Upper lobe of left lung (tissue), 4 donors: Measurements from ENCODE around the gene CNTNAP1.

ENCODE experiments used
- EP300 ChIP-seq, 4 donors: sonication (generic); formaldehyde crosslinking; IDR thresholded peaks; one replicate each; pipeline ENCODE4 v1.5.1; 2017; ENCODE audit warnings: antibody characterized with exemption in 4 of 4, control low read depth in 2 of 4
- POLR2A ChIP-seq, 4 donors: fragments of 450-650 bp; IDR thresholded peaks; one replicate each; pipeline ENCODE4 v1.5.1; 2016 to 2017; ENCODE audit warnings: antibody characterized with exemption in 4 of 4, mild to moderate bottlenecking in 2 of 4
- POLR2AphosphoS5 ChIP-seq, 2 donors: sonication (generic); formaldehyde crosslinking; IDR thresholded peaks; one replicate each; pipeline ENCODE4 v1.5.1; 2017; ENCODE audit warnings: antibody characterized with exemption in 2 of 2
- TF ChIP-seq, protein P1 (sequence below), 6 experiments: fragments of 450-650 bp in 4 of 6; fragments of 200-600 bp in 2 of 6; sonication (generic) in 2 of 6; IDR thresholded peaks; one replicate each; pipeline ENCODE4 v1.5.1; 2016 to 2019; ENCODE audit warnings: antibody characterized with exemption in 6 of 6

- TF ChIP-seq, protein P1, sequence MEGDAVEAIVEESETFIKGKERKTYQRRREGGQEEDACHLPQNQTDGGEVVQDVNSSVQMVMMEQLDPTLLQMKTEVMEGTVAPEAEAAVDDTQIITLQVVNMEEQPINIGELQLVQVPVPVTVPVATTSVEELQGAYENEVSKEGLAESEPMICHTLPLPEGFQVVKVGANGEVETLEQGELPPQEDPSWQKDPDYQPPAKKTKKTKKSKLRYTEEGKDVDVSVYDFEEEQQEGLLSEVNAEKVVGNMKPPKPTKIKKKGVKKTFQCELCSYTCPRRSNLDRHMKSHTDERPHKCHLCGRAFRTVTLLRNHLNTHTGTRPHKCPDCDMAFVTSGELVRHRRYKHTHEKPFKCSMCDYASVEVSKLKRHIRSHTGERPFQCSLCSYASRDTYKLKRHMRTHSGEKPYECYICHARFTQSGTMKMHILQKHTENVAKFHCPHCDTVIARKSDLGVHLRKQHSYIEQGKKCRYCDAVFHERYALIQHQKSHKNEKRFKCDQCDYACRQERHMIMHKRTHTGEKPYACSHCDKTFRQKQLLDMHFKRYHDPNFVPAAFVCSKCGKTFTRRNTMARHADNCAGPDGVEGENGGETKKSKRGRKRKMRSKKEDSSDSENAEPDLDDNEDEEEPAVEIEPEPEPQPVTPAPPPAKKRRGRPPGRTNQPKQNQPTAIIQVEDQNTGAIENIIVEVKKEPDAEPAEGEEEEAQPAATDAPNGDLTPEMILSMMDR (IDR thresholded peaks at IDR 0.05): peak in 3 of 6 experiments; percentile 17 to 47 (median 38)
- no peak for TF ChIP-seq EP300 (IDR thresholded peaks at IDR 0.05)
- TF ChIP-seq POLR2A (IDR thresholded peaks at IDR 0.05): peak in 3 of 4 donors; percentile 25 to 81 (median 73)
- TF ChIP-seq POLR2AphosphoS5 (IDR thresholded peaks at IDR 0.05): peak; percentile 60 to 76
Measured at GRCh38 chr17:42676424-42677011, 5.8 kb upstream of the CNTNAP1 start, which contains the start of gene PLEKHH3.
